Frontal cortex (tissue), 4 donors: Measurements from ENCODE around the gene CWC22. TPM values are rescaled to one million over a fixed set of nuclear protein-coding genes. Genes with fewer than 3 reads are reported as not detected.

ENCODE experiments used
- DNase-seq, 2 donors: peaks; one replicate each; pipeline ENCODE4 v3.0.0; 2012; ENCODE audit warnings: low spot score in 2 of 2
- FAIRE-seq: peaks from 2 replicates; lab custom pipeline; 2012; peaks lifted over from hg19 to GRCh38; lab: Jason Lieb, UNC
- small RNA-seq: library from RNA; depleted of rRNA; stranded (forward); fragments of <200 nt; gene quantifications from one replicate; pipeline ENCODE3, GENCODE V24; 2014
- total RNA-seq: library from RNA; depleted of rRNA; stranded (reverse); fragments of >200 nt; gene quantifications from one replicate; pipeline ENCODE4 v1.2.3, GENCODE V29; 2014
- donor health status: control.
- donor health status: control.
- donor health status: control.

The CWC22 gene
- total RNA-seq, 1 donor from 2014 or later = 26.1 TPM

GRCh38 chr2:179910735-179911113 is 96.4 kb downstream of the CWC22 start:
- DNase-seq = no peak

GRCh38 chr2:179909845-179910734 is 97.0 kb downstream of the CWC22 start:
- no peak for DNase-seq
- no peak for FAIRE-seq

More at GRCh38 chr2:179910735-179911113, 96.4 kb downstream of the CWC22 start:
- FAIRE-seq = no peak

- no peak for FAIRE-seq
- no peak for DNase-seq
These were observed 106.4 kb downstream of the CWC22 start for GRCh38 chr2:179900655-179901054.

- FAIRE-seq (no peak), DNase-seq (no peak)
These were observed 107.4 kb downstream of the CWC22 start for GRCh38 chr2:179899666-179900065.

- DNase-seq (no peak), FAIRE-seq (no peak)
These were observed 108.2 kb downstream of the CWC22 start for GRCh38 chr2:179898873-179899272.

Small RNAs within 50 kb of the gene (small RNA-seq; reads per million reads assigned to genes)
- not detected for gene RF00416

Other genes with a start within 250 kb of the CWC22 start
- 7.7 TPM for gene ZNF385B, start 145.7 kb downstream of the CWC22 start, total RNA-seq